GM23338 (cell line): Measurements from ENCODE around the gene COA1.

Experiments used
- CREB1 ChIP-seq: fragments of 250-450 bp; sonication (Bioruptor Pico); IDR thresholded peaks from 2 replicates; pipeline ENCODE4 v1.5.0; 2020; ENCODE audit warnings: low read depth, mild to moderate bottlenecking, moderate library complexity
- CTCF ChIP-seq, 2 experiments: fragments of 200-600 bp in 1 of 2; sonication (generic) in 1 of 2; conservative IDR thresholded peaks; 2 replicates each; pipeline versions ENCODE4 v1.5.1 to v1.6.1; 2016 to 2017; ENCODE audit warnings: antibody characterized with exemption in 2 of 2, low read depth in 2 of 2, mild to moderate bottlenecking in 2 of 2, moderate library complexity in 1 of 2
- EZH2 ChIP-seq: fragments of 200-600 bp; sonication (generic); IDR thresholded peaks from one replicate; pipeline ENCODE4 v1.8.0; 2017; ENCODE audit warnings: antibody characterized with exemption, mild to moderate bottlenecking, low read depth; ENCODE audit not compliant: unreplicated experiment
- EZH2phosphoT487 ChIP-seq: fragments of 200-600 bp; sonication (generic); IDR thresholded peaks from one replicate; pipeline ENCODE4 v1.8.1; 2018; ENCODE audit warnings: antibody characterized with exemption; ENCODE audit not compliant: unreplicated experiment
- JUNB ChIP-seq: IDR thresholded peaks from one replicate; pipeline ENCODE4 v1.6.1; 2016; ENCODE audit warnings: antibody characterized with exemption; ENCODE audit not compliant: unreplicated experiment
- REST ChIP-seq: IDR thresholded peaks from one replicate; pipeline ENCODE4 v1.6.1; 2018; ENCODE audit warnings: antibody characterized with exemption; ENCODE audit not compliant: unreplicated experiment

GRCh38 chr7:43729924-43730248 lies 563 bp upstream of the COA1 start:
- TF ChIP-seq EZH2phosphoT487 (no peak), JUNB (no peak), CTCF (conservative IDR thresholded peaks at IDR 0.05; ENCODE audit: low read depth in 2 of 2) (no peak), REST (no peak), EZH2 (no peak), CREB1 (no peak)
